GM12873 (cell line): ENCODE measurements around the gene GRK7.

Source experiments
- CTCF ChIP-seq: IDR thresholded peaks from 2 replicates; pipeline ENCODE4 v1.5.1; 2012; ENCODE audit warnings: low read depth, mild to moderate bottlenecking, moderate library complexity, low read length, control low read depth; ENCODE audit not compliant: insufficient read depth; ENCODE audit errors: missing control alignments

GRK7 gene

GRCh38 chr3:141788149-141788548 is 24.9 kb downstream of the GRK7 start:
- no peak for TF ChIP-seq CTCF

GRCh38 chr3:141789281-141789680 is 26.1 kb downstream of the GRK7 start:
- TF ChIP-seq CTCF, result no peak

GRCh38 chr3:141790171-141790570 is 27.0 kb downstream of the GRK7 start:
- TF ChIP-seq CTCF, result no peak

- TF ChIP-seq CTCF, result no peak
These were observed 29.3 kb downstream of the GRK7 start for GRCh38 chr3:141792495-141792894.

- no peak for TF ChIP-seq CTCF
These were observed 30.5 kb downstream of the GRK7 start for GRCh38 chr3:141793476-141794260.

GRCh38 chr3:141795276-141795675 is 32.1 kb downstream of the GRK7 start:
- no peak for TF ChIP-seq CTCF

GRCh38 chr3:141795741-141796080 is 32.5 kb downstream of the GRK7 start:
- TF ChIP-seq CTCF, result no peak
